ENCODE results near the gene CLMP.
"Not testable (repeated sequence)": the region's sequence is repeated elsewhere in the genome, so short reads cannot be mapped to it uniquely, and the experiment has no call there.

The CLMP gene

GRCh38 chr11:123082977-123083376 lies 112.1 kb downstream of the CLMP start:
- DNase-seq (ENCODE audit: low read depth in 2 of 2), result no peak

- no peak for DNase-seq (ENCODE audit: low read depth in 2 of 2)
Observed at GRCh38 chr11:123080015-123080414, 115.0 kb downstream of the CLMP start.

- no peak for DNase-seq (ENCODE audit: low read depth in 2 of 2)
Observed at GRCh38 chr11:123076484-123076883, 118.6 kb downstream of the CLMP start.

GRCh38 chr11:123073343-123074057 lies 121.5 kb downstream of the CLMP start:
- no peak for DNase-seq (ENCODE audit: low read depth in 2 of 2)

DNA sequence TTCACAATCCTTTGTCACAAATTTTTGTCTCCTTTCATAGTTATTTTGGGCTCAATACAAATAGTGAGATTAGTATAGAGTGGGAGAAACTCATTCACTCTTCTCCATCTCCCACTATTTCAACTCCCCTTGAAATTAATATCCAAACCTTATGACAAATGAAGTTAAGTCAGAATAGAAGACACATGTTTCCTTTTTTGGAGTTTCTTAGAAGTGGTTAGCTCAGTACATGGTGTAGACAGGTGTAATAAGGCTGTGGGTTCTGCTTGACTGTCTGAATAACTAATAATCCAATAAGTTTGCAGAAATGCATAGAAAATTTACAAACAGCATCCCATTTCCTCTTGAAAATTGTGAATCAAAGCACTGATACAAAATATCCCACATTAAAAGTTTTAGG lies 122.3 kb downstream of the CLMP start:
- DNase-seq (ENCODE audit: low read depth in 2 of 2), result no peak

DNA sequence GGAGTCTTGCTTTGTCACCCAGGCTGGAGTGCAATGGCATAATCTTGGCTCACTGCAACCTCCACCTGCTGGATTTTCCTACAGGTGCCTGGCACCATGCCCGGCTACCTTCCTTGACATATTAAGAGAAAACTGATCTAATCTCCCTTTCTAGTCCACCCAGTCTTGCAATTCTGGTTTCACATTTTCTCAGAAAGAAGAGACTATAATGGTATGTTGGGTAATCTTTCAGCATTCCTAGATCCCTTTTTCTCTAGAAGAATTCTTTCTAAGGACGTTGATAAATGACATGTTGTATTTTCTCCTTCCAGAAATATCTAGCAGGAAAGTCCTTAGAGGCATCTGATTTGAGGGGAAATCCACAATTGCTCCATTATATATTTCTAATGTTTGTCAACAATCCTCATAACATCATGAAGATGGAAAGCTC lies 122.7 kb downstream of the CLMP start:
- DNase-seq (ENCODE audit: low read depth in 2 of 2), result no peak

- no peak for DNase-seq (ENCODE audit: low read depth in 2 of 2)
Observed at GRCh38 chr11:123069908-123070821, 124.9 kb downstream of the CLMP start.

DNA sequence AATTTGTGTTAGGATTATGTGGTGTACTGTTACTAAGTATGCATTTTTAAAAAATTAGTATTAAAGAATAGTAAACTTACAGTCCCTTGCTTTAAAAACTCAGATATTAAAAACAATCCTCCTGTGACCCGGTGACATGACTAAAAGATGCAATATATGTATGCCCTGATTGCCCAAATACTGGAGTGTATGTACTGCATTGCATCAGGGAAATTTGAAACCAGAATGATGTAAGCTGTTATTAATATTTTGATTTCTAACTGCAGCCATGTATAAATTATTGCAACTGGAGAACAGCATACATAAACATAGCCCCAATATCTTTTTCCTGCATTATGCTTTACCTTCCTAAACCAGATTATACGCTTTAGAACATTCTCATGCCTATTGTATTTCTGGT lies 129.4 kb downstream of the CLMP start:
- DNase-seq (ENCODE audit: low read depth in 2 of 2), result no peak

DNA sequence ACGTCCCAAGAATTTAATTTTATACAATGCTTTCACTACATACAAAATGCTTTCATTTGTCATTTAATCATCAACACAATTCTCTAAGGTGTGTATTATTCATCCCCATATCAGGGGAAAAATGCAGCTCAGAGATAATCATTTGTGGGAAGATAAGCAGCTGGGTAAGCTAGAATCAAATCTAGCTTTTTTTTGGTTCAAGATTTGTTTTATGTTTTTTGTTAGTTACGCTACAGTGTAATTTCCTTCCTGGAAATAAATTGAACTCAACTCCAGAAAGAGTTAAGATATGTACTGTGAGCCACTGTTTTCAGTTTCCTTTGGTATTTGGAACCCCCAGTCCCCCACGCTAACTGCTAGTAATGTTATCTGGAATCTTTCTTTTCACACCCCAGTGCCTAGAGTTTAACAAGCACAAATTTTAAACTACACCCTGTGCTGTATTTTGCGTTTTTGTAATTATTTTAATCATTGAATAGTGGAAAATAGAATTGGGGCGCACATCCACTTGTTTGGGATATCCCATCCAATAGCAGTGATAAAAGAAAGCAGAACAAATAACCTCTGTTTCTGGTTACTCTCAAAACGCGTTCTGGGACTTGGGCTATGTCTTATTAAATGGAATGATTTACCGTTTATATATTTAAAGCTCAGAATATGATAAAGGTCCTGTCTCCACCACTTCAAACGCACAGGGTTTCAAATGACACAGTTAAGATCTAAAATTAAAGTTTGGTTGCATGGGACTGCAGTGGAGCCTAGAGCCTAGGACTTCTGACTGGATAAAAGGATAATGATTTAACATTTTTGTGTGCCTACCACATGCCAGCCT lies 131.0 kb downstream of the CLMP start:
- no peak for DNase-seq (ENCODE audit: low read depth in 2 of 2)

DNA sequence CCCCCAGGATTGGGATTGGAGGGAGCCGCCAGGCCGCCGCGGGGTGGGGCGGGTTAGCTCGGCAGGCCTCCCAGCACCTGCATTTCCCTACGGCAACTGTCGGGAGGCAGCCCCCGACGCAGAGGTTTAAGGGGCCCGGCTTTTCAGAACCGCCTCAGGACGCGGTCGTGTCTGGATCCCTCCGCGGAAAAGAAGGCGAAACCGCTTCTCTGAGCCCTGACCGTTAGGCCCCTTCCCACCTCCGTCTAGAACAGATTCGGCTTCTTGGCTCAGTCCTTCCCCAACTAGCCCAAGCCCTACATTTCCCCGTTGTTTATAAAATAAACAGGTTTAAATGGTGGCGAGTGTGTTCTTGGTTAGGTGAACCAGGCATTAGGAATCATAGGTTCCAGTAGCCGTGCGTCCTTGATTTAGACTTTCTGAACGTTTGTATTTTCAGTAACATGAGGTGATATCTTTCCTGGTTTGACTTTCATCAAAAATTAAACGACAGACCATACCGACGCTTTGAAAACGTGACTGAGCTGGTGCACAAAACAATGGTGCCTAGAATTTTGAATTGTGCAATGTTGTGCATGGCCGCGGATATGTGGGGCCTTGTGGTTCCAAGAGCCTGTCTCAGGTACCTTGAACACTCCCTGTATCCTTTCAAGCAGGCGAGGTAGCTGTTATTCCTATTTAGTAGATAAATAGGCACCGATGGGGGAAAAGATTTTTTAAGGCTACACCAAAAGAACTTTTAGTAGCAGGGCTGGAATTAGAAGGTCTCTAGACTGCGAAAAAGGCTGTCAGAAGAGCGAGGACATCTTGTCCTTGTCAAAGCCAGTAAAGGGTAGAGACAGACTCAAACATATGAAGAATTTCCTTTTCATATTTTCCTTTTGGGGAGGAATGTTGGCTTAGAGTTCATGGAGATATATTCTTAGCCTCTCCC lies 131.9 kb downstream of the CLMP start:
- DNase-seq (ENCODE audit: low read depth in 2 of 2), result peak in 1 of 2 donors; percentile 20

DNA sequence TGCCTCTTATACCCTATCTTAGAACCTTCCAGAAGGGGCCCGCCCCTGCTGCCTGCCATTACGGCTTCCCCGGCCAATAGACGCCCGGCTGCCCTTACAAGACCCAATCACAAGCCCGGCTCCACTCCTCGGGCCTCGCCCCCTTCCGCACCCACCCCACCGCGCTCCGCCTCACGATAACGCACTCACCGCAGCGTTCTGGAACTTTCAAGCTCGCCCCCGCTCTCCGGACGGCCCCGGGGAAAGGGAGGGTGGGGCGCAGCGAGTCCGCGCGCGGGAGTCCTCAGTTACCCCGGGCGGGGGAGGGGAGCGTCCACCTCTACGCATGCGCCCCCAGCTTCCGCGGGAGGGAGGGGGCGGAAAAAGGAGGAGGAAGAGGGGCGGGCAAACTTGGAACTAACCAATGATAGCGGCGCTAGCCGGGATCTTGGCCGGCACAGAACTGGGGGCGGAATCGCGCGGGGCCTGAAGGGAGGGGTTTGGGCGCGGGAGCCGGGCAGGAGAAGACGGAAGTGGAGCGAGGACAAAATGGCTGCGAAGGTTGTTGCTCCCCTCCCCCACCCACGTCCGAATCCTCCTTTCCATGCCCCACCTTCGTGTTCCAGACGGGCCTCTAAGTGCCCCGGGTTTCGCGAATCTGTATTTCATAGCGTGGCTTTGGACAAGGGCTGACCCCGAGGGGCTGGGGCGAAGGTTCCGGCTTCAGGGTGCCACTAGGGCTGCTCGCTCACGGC lies 132.7 kb downstream of the CLMP start:
- peak; percentile 97 to 99 for DNase-seq (ENCODE audit: low read depth in 2 of 2)

DNA sequence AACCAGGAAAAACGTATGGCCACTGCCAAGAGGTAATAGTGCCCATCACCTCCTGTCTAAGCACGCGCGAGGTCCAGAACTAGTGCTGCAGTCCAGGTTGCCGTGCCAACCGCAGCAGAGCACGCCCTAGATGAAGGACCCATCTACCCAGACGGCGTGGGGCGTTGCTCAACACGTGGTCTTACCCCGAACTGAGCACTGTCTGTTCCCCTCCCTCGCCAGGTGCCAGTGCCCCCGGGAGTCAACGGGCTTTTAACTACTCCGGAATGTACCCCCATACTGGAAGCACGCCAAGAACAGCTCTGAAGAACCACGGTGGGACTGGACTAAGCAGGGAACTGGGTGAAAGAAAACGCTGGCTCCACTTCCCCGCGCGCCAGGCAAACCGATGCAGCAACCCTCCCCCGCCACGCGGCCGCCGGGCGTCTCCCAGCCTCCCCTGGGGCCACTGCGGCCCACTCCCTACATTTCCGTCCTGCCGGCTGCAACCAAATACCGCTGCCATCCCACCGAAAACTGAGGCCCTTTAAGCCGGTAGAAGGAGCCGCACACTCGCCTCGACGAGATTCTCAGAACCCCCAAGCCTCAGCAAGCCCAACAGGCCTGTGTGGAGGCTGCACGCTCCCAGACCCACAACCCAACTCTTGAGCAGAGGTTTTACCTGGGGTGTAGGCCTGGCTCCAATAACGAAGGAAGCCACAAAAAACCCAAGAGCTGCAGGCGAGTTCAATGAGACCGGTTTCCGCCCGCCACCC lies 133.5 kb downstream of the CLMP start, which contains the start of gene HSPA8:
Gene HSPA8, minus strand, starts transcription at position 734 of the 755 bp plus-strand sequence. CDS start 812 bp downstream, outside the sequence.
- DNase-seq (ENCODE audit: low read depth in 2 of 2), result peak; percentile 32 to 45

GRCh38 chr11:123060277-123061000 lies 134.6 kb downstream of the CLMP start:
- DNase-seq (ENCODE audit: low read depth in 2 of 2), result no peak

- not testable (repeated sequence) for DNase-seq (ENCODE audit: low read depth in 2 of 2)
Observed at GRCh38 chr11:123059041-123059920, 135.8 kb downstream of the CLMP start.

DNA sequence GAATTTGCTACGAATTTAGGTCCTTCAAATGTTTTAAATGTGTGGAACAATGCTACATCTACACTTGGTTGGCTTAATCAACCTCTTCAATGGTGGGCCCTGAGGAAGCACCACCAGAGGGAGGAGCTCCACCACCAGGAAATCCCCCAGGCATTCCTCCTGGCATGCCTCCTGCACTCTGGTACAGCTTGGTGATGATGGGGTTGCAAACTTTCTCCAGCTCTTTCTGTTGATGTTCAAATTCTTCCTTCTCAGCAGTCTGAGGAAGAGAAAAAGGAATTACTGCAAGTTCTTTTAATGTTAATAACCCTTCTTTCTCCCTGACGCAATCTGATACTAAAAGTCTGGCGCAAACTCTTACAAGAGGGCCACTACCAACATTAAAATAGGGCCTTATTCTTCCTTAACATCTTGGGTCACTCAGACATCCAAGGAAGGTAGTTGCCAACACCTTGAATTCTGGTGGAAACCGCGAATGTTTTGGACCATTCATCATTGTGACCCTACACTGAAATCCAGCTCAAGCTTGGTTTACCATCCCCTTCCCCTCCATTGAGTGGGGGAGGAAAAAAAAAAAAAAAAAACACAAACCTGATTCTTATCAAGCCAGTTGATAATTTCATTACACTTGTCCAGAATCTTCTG lies 137.3 kb downstream of the CLMP start:
- DNase-seq (ENCODE audit: low read depth in 2 of 2), result no peak

DNA sequence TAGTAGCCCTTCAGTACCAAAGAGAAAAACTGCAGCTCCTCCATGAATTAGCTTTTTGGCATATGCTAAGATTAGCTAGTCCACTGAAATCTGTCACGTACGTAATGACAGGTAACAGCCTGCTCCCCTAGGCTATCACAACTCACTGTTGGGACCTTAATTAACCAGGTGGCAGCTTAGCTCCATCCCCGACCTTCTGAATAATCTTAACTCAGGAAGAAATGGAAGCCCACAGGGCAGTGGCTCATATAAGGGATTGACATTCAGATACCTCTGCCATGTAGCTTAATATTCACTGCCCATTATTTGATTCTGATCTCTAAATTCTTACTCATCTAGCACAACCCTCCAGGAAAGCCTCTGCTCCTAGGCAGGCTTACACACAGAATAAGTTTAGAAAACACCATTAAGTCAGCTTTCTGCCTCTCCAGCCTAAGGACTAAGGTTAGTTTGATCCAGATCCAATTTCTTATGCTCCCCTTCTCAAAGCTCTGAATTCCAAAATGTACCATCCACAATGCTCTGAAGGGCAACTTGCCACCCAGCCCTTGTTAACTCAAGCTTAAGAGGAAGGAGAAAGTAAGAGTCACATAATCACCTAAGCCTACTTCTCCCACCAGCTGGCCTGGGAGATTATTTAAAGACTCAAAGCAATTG lies 138.1 kb downstream of the CLMP start:
- no peak for DNase-seq (ENCODE audit: low read depth in 2 of 2)
